Omental fat pad (tissue), 4 donors: ENCODE results near the gene SORCS3. TPM values are rescaled to one million over a fixed set of nuclear protein-coding genes. Genes with fewer than 3 reads are reported as not detected.

ENCODE experiments used
- ATAC-seq: fragments of 150-250 bp; one replicate; pipeline ENCODE4 v1.9.1; 2016; ENCODE audit warnings: mild to moderate bottlenecking, moderate library complexity; ENCODE audit not compliant: low FRiP score
- DNase-seq: peaks from one replicate; pipeline ENCODE4 v3.0.0-alpha.2; 2019; ENCODE audit warnings: low spot score
- total RNA-seq, 4 donors: library from RNA; depleted of rRNA; stranded (reverse); fragments of >200 nt; gene quantifications; one replicate each; pipeline ENCODE4 v1.1.0, GENCODE V29; 2016
- TF ChIP-seq, protein P1 (sequence below), 3 donors: fragments of 450-650 bp; IDR thresholded peaks; one replicate each; pipeline ENCODE4 v1.5.1; 2016 to 2017; ENCODE audit warnings: antibody characterized with exemption in 3 of 3, mild to moderate bottlenecking in 3 of 3, moderate library complexity in 2 of 3

The SORCS3 gene
- total RNA-seq, 4 donors from 2014 or later: not detected

DNA sequence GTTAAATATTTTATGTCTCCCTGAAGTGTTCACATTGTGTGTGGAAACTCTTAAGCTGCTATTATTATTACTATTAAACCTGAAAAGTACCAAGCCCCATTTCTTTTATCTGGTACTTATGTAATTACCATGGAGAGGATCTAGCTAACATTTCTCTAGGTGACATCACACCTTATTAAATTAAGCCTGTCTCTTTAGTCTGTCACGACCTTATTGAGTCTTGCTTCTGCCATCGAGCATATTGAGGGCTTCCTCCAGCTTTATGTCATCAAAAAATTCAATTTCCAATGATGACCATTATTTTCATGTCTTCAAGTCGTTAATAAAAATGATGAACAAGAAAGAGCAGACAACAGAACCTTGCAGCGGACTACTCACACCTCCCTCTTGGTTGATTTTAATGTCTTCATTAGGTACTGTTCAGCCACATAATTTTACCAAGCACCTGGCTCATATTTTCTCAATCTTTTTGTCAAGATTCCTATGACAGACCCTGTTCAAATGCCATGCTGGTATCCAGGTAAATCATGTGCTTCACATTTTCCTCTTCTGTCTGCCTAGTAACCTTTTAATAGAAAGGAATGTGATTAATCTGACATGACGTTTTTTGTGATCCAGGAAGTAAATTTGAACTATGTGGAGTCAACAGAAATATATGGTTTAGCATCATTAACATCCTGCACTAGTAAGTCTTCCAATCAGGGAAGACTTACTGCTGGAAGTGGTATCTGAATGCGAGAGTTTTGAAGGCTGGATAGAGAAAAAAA is 556.7 kb downstream of the SORCS3 start:
- no peak for ATAC-seq
- no peak for DNase-seq
- TF ChIP-seq, protein P1, sequence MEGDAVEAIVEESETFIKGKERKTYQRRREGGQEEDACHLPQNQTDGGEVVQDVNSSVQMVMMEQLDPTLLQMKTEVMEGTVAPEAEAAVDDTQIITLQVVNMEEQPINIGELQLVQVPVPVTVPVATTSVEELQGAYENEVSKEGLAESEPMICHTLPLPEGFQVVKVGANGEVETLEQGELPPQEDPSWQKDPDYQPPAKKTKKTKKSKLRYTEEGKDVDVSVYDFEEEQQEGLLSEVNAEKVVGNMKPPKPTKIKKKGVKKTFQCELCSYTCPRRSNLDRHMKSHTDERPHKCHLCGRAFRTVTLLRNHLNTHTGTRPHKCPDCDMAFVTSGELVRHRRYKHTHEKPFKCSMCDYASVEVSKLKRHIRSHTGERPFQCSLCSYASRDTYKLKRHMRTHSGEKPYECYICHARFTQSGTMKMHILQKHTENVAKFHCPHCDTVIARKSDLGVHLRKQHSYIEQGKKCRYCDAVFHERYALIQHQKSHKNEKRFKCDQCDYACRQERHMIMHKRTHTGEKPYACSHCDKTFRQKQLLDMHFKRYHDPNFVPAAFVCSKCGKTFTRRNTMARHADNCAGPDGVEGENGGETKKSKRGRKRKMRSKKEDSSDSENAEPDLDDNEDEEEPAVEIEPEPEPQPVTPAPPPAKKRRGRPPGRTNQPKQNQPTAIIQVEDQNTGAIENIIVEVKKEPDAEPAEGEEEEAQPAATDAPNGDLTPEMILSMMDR (IDR thresholded peaks at IDR 0.05): no peak

DNA sequence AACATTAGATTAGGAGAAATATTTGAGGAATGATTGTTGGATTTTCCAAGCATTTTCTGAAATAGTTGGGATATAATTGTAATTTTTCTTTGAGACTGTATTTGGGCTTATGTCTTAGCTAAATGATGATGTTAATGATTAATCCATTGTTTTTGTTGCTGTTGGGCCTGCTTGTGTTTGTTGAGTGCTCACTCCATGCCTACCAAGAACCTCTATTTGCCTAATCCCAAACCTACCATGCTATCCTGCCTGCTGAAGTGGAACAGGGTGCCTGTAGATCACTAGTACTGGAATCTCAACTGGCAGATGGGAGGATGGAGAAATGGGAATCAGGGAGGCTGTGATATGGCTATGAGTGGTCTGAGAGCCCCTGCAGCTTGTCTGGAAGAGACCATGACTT is 565.5 kb downstream of the SORCS3 start:
- TF ChIP-seq, protein P1 (IDR thresholded peaks at IDR 0.05): no peak
- ATAC-seq (no peak), DNase-seq (no peak)

DNA sequence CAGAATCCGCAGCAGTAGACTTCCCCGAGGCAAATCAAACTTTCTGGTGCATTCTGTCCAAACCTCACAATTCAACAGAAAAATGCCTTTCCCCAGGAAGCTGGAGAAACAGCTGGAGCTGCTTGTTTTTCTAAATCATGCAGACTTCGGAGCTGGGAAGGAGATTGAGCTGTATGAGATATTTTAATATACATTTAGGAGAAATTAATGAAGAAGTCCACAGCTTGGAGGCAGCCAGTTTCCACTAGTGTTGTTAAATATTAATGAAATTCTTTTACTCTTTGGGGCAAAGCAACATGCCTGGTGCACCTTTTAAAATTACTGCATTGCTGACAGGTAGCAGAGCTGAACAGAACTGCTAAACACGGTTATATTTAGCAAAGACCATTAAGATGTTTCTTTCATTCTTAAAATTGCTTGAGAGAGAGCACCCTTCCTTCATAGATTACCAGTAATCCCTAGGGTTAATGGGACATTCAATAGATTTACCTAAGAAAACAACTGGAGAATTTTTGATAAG is 566.4 kb downstream of the SORCS3 start:
- TF ChIP-seq, protein P1 (IDR thresholded peaks at IDR 0.05): no peak
- ATAC-seq: no peak
- no peak for DNase-seq

DNA sequence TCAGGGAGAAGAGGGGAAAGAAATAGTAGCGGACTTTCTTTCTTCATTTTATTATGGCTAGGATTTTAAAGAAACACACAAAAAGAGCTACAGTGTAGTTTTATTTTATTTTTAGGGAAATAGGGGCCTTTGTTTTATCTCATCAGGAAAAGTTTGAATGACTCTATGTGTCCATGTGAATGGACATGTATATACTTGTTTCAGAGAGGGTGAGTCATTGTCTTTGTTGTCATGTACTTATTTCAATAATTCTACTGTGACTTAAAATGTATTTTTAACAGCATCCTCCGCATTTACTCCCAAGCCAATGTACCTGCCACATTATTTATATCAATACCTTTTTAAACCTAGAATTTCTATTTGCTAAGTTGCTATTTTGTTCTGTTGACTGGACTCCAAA is 569.5 kb downstream of the SORCS3 start:
- ATAC-seq: no peak
- no peak for DNase-seq
- TF ChIP-seq, protein P1 (IDR thresholded peaks at IDR 0.05): no peak

DNA sequence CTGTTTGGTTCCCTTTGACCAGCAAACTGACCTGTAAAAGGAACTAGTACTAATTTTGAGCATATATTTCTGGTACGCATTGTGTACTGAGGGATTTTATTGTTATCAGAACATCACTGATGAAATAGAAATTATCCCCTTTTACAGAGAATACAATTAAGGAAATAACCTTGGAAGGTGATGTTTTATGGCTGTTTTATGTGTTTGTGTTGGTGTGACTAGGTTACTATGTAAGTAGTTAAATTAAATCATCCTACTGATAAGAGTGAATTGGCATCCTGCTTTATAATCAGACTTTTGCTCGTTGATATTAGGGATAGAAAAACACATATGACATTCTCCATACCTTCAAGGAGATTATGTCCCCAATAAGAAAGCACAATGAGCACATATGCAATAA is 596.6 kb downstream of the SORCS3 start:
- DNase-seq: no peak

DNA sequence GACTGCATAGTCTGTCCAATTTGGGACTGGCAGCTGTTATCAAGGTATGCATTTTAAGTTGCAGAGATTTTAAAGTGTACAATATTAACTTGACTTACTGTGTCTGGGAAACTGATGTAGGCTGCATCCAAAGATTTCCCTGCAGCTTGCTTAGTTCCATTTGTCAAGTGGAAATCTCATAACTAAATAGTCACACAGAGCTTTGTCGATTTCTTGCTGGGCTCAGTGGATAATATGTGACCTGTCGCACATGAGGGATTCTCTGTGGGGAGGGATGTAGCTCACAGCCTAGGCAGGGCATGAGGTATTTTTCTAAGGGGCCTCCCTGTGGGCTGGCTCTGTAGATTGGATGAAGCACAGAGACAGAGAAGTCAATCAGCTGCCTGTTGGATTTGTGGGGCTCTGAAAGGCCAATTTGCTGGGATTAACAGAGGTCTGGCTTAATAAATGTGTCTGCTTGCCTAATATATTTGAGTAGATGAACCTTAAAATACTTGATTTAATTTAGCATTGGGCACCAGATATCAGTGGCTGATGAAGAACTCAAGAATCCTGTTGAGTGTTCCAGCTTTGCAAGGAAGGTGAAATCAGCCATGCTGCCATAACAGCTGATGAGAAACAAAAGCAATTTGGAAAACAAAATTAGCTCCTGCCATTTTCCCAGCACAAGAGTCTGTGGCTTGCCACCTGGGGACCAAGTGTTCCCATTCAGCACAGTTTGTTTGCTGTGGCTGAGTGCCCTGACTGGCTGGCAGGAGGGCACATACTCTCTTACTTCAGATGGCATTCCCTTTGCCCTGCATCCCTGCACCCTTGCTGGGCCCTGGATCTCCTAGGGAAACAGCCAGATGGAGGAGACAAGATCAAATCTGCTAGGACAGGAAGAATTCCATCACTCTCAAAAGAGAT is 598.5 kb downstream of the SORCS3 start:
- no peak for ATAC-seq
- DNase-seq: no peak

More for the DNA sequence above, 596.6 kb downstream of the SORCS3 start:
- no peak for ATAC-seq
- TF ChIP-seq, protein P1 (IDR thresholded peaks at IDR 0.05): no peak

More for the DNA sequence above, 598.5 kb downstream of the SORCS3 start:
- TF ChIP-seq, protein P1 (IDR thresholded peaks at IDR 0.05): no peak
